KBM-7 (cell line): ENCODE measurements around the gene CCDC187.

Experiments
- DNase-seq: peaks from one replicate; pipeline ENCODE4 v3.0.0-alpha.2; 2015
- in situ Hi-C: fragments of 300-500 bp; cut with MboI; formaldehyde crosslinking; loops from 2 replicates; pipeline ENCODE4 v1.14.3; 2020; ENCODE audit warnings: low sequenced_read_pairs, low pct_unique_long_range_greater_than_20kb, mixed read lengths

CCDC187 gene

DNA sequence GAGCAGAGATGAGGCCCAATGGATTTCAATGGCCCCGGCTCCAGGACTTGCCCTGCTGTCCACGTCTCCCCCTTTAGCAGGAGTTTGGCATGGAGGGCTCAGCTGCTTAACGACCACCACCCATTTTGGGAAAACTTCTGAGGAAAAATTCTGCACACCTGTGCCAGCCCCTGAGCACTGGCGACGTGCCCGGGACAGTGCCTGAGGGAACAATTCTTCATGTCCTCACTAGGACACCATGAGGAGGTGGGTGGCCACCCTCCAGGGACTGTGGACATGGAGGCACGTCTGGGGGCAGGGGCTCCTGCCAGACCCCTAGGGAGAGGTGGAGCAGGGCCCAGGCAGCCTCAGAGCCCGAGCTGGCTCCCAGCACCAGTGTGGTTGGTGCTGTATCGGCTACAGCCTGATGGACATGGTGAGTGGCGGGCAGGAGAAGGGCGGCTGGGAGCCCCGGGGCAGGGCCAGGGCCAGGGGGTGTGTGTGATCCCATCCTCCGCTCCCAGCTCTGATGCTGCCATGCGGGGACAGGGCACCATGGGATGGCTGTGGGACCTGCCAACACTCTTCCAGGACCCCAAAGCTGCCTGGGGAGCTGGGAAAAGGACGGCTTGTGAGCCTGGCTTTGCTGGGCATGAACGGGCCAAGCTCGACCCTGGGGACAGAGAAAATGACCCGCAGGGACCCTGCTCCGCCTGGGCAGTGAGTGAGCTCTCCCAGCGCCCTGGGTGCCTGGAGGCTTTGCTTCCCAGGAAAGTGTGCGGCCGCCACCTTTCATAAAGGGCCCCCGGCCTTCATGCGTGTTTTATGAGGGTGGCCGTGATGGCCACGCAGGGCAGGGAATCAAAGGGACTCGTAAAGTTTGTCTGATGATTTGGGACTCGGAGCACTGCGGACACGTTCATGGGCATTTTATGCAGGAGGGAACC lies 54.7 kb downstream of the CCDC187 start:
- DNase-seq, result no peak
- in situ Hi-C loops, result no loop called here

DNA sequence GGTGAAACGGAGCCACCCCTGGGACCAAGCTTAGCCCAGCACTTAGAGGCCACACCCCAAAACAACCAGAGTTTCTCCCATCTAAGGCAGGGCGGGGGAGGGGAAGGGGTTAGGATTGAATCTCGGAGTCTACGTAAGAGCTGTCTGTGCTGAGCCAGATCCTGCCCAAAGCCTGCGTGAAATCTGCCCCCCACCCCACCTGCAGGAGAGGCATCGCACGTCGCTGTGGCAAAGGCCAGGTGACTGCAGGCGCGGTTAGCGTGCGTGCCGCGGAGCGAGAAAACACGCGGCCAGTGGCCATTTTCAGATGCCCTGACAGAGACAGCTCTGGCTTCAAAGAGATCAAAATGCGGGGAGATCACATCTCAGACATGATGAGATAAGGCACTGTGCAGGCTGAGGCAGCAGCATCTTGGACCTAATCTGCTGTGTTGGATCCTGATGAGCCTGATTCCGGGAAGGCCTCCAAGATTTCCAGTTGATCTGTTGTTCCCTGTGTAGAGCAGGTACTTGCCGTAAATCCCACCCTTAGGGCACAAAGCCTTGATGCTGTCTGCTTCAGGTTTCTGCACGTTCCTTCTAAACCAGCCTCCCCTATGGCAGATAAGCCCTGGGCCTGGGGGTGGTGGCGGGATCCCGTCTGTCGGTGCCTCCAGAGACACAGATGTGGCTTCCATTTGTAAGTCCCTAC lies 55.8 kb downstream of the CCDC187 start:
- in situ Hi-C loops, result no loop called here
- no peak for DNase-seq

DNA sequence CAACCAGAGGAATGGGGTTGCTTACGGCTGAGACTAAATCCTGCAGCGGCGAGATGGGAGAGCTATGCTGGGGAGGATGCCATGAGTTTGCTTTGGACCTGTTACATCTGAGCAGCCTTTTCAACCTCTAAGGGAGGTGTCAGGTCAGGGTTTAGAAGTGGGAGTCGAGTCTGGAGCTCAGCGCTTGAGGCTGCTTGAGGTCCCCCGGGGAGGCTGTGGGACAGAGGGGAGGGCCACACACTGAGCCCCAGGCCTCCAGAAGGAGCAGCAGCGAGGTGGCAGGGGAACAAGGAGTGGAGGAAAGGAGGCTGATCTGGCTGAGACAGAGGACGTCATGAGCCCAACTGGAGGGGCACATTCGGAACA lies 56.4 kb downstream of the CCDC187 start:
- no peak for DNase-seq
- in situ Hi-C loops, result no loop called here

DNA sequence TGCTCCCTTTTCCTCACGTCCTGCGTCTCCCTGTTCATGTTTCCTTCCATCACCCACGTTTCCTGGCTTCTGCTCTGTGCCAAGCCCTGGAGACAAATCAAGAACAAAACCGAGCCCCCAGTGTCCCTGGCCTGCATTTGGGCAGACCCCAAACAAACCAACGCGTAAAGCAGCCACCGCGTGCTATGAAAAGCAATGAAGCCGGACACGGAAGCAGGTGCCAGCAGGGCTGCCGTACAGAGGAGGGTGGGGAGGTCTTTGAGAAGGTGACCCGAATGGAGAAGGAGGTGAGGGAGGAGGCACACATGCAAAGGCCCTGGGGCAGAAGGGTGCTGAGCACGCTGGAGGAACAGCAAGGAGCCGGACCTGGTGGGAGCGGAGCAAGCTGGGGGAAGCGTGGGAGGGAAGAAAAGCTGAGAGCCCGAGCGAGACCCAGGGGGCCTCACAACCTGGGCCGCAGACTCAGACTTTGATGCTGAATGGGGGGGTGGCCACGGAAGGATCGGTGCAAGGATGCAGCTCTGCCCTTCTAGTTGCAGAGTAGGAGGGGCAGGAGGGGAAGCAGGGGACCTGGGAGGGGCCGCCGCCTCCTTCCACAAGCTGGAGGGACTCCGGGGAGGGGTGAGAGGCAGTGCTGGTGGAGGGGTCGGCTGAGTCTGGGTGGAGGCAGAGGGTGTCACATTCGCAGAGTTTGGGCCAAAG lies 56.9 kb downstream of the CCDC187 start:
- DNase-seq, result no peak

DNA sequence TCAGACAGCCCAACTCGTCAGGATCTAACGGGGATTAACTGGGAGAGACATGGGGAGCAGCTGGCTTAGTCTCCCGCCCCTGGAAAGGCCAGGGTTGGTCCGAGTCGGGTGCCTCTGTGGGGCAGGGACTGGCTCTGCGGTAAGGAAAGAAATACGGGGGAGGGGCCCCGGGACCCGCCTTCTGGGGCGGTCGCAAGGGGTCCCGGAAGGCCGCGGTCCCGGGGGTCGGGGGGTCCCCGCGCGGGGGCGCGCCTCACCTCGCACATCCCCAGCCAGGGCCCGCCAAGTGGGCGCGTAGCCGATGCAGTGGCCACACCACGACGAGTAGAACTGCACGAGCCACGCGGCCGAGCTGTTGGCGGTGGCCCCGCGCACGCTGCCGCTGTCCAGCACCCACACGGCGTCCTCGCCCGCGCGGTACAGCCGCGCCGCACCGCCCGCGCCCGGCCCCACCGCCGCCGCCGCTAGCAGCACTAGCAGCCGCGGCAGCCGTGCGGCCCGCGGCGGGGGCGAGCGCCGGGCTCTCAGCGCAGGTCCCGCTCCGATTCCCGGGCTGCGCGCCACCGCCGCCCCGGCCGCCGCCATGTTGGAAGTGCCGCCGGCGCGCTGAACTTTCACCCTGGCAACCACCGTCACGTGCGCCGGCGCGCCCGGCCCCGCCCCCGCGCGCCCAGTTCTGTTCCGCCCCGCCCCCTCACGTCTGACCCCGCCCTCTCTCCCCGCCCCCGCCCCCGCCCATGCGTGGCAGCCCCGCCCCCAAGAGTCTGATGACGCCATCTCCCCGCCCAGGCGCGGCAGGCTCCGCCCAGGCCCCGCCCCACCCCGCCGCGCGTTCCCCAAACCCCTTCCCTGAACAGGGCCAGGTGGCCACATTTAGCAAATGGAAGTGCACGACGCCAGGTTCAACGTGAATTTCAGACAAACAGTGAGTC lies 58.4 kb downstream of the CCDC187 start, which contains the start of gene QSOX2:
TSS of gene QSOX2 (minus strand) at position 594 of the 932 bp plus-strand sequence. CDS start at position 585, 9 bp downstream.
- peak; percentile 47 for DNase-seq
- in situ Hi-C loops, result no loop called here

More for the DNA sequence above, 56.9 kb downstream of the CCDC187 start:
- in situ Hi-C loops, result no loop called here

DNA sequence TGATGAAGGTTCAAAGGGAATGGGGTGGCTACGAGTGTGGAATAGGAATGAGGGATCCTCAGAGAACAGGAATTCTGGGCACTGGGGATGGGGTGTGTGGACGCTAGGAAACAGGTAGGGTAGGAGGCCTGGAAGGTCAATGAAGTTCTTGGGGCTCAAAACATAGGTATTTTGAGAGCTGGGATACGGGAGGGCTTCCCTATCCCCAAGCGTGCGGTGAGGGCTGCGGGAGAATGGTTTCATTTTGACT lies 59.0 kb downstream of the CCDC187 start:
- in situ Hi-C loops, result no loop called here
- DNase-seq, result no peak

DNA sequence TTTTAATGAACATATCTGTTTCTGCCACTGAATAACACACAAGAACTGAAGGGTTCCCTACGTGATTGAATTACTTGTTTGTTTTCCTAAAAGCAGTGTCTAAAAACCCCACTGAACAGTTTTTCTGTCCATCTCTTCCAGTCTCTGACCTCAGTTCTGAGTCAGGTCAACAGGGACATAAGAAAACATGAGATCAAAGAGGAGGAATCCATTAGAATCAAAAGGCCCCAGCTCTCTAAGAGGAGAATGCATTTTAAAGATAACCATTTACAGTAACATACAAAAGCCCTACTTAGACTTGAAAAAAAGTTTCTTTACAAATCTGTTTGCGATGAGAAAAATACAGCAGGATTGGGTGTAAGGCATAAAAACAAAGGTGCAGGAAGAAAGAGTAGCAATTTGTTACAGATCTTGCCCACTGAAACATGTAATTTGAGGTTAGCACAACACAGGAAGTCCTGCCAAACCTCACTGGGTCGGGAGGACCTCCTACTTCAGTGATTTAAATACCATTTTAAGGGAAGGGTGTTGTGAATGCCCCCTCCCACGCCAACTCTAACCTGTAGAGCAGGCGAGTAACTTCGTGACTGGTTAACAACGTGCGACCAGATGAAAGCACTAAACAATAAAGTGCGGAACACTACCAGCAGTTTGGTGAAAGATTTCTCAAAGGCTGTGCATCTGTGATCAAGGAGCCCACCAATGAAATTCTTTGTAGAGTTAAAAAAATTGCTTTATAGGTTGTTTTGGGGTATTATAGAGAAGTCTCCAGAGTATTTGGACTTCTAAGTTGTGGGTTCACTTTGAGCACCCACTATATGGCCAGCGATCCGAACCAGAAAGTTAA lies 59.5 kb downstream of the CCDC187 start:
- DNase-seq, result peak; percentile 73

DNA sequence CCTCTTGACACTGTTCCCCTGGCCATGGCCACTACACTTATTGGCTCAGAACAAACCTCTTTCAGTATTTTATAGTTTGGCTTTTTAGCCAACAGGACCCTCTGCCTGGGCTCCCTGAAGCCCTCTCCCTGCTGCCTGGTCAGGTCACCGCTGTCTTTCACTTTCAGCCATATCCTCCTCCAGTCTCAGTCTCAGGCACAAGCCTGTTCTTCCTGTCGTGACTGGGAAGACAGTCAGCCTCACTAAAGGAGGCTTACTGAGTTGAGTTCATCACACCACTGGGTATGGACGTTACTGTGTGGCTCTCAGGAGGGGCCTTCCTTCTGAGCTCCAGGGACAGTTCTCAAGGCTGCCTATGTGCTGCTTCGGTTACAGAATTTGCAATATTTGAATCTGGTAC lies 60.3 kb downstream of the CCDC187 start:
- in situ Hi-C loops, result no loop called here
- DNase-seq, result no peak

More for the DNA sequence above, 59.5 kb downstream of the CCDC187 start:
- in situ Hi-C loops, result no loop called here

DNA sequence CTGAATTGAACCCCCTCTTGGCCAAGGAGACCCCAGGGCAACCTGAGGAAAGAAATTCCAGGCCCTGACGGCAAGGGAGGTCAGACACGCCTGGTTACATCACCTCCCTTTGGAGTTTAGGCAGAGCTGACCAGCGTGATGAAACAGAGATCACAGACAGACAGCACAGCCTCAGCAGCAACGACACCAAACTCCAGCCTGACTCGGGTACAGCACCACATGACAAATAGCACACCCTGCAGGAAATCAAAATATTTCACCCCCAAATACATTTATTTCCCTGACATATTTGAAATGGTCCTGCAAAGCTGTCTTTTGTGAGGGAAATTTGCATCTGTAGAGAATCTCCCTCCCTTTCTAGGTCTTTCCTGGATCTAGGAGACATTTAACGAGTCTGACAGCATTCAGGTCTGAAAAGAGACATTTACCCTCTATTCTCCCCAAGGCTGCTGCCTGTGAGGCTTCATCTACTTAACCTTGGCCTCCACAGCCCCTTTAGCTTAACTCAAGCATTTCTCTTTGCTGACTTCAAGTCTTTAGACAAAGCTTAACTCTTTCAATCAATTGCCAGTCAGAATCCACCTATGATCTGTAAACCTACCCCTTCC lies 60.9 kb downstream of the CCDC187 start:
- no peak for DNase-seq
- in situ Hi-C loops, result no loop called here

DNA sequence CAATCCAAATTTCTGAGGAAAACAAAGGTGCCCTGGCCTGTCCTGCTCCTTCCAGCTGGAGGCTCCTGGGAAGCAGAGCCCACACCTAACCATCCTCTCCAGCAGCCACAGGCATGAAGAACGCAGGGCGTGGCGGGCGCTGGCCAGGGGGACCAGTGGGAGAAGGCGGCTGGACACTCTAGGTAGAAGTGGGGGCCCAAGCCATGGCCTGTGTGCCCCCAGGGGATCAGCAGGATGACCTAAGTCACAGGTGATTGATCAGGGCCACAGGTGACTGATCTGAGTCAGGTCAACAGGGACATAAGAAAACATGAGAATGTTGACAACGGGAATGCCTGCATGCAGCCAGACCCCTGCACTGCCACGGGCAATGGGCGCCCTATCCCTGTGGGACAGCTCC lies 61.6 kb downstream of the CCDC187 start:
- DNase-seq, result no peak
- in situ Hi-C loops, result no loop called here

DNA sequence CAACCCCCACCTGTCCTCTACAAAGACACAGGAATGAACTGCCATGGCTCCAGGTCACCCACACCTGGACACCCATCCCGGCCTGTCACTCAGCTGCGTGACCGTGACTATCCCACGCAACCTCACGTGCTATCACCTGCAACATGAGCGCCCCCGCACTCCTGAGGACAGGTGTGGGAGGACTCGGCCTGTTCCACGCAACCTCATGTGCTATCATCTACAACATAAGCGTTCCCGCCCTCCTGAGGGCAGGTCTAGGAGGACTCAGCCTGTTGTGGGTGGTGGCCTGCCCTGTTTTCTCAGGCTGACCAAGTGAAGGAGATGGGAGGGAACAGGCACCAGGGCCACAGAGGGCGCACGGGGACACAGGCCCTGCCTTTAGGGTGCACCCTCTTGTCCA lies 62.4 kb downstream of the CCDC187 start:
- in situ Hi-C loops, result no loop called here
- DNase-seq, result no peak

DNA sequence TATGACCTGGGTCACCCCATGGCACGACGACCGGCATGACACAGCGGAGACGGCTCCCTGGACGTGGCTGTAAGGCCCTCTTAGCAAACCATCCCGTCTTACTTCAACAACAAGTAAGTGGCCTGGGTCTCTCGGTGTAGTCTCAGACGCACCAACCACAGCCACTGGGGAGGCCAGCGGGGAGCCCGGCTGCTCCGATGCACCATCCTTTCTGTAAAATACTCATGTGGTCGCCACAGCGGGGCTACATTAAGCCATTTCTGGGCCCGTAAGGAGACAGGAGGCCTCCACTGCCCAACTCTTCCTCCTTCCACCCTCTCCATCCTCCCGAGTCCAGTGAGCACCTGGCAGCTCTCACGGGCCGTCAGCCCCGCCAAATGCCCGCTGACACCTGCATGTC lies 63.0 kb downstream of the CCDC187 start:
- no peak for DNase-seq
- in situ Hi-C loops, result no loop called here

DNA sequence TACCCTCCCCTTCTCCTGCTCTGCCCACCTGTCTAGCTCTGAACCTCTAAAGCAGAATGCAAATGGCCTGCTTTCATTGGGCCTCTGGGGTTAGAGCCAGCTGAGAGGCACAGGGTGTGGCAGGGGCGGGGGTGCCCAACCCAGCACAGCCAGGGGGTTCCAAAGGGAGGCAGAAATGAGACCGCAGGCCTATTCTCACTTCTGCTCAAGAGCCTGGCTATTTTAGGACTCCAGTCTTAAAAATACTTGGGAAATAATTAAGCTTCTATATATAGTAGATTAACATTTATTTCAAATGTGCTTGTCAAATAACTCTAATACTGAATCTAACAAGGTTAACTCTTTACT lies 63.9 kb downstream of the CCDC187 start:
- DNase-seq, result no peak
- in situ Hi-C loops, result no loop called here

DNA sequence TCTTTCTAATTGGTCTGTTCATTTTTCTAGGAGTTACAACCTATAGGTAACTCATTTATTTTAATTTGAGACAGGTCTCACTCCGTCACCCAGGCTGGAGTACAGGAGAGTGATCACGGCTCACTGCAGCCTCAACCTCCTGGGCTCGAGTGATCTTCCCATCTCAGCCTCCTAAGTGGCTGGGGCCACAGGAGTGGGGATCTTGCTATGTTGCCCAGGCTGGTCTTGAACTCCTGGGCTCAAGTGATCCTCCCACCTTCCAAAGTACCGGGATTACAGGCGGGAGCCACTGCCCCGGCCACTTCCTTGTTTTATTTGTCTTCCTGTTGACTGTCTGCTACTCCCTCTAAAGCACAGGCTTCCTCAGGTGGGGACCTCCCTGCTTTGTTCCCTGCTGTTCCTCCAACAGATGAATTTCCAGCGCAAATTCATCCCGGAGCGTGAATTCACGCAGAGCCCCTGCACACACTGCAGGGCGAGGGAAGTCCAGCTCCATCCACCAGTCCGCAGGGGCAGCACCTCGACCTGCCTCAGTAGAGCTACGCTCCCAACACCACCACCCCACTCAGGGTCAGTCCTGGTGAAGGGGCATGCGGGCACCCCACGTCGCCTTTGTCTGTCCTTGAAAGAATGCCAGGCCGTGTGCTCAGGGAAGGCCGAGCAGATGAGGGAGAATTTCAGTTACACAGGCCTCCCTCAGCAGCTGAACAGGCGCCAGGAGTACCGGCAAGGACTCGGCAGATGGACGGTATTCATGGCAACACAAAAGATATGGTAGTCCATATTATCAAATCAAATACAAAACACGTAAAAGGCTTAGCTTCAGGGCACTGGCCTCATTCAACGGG lies 64.5 kb downstream of the CCDC187 start:
- DNase-seq, result no peak
- in situ Hi-C loops, result no loop called here

DNA sequence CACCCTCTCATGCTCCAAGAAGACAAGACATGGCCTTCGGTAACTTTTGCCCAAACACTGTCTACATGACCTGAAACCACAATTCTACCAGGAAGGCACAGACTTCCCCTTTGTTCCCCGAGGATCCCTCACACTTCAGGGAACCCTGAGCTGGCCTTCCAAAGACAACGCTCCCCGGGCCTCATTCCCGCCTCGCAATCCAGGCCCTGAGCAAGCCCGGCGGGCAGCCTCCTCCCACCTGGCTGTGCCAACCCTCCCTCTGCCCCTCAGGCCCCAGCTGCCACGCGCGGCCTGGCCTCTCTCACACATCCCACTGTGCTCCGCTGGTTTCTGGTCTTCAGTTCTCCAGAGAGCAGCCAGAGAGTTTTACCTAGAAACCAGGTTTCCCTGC lies 65.6 kb downstream of the CCDC187 start:
- DNase-seq, result peak; percentile 35
- in situ Hi-C loops, result no loop called here

DNA sequence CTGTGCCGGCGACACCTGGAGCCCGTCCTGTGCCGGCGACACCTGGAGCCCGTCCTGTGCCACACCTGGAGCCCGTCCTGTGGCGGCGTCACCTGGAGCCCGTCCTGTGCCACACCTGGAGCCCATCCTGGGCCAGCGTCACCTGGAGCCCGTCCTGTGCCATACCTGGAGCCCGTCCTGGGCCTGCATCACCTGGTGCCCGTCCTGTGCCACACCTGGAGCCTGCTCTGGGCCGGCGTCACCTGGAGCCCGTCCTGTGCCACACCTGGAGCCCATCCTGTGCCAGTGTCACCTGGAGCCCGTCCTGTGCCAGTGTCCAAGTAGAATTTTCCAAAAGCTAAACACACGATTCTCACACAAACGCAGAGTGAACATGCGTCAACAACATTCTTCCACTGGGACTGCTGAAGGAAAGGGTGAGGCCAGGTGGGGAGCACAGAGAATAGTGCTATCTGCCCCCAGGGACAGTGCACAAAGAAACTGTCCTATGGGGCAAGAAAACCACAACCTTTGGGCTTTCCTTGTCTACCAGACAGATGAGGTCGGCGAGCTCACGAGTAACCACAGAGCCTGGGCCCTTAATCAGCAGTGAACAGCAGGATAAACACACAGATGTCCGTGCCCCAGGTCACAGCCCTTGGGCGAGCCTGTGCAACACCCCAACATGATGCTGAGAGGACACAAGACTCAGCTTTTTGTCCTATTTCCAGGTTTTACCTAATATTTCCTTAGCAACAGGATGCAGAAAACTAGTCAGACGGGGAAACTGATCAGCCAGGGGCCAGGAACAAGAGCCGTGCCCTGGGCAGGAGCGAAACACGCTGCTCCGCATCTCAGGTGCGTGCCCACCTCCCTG lies 66.2 kb downstream of the CCDC187 start:
- peak; percentile 46 for DNase-seq
- in situ Hi-C loops, result no loop called here
